ENCODE data around the gene CENPX. TPM values are rescaled to one million over a fixed set of nuclear protein-coding genes. Genes with fewer than 3 reads are reported as not detected.
"Not testable (repeated sequence)": the region's sequence is repeated elsewhere in the genome, so short reads cannot be mapped to it uniquely, and the experiment has no call there.

Gene CENPX
- total RNA-seq, 1 donor = 18.8 TPM

GRCh38 chr17:82042649-82043048 is 20.0 kb upstream of the CENPX start:
- Histone ChIP-seq H3K4me2 (ENCODE audit: insufficient read depth, low read length) (no peak overlapping the region), H4K20me1 (ENCODE audit: insufficient read depth, low read length) (no peaks in the 10 kb centered on the region), H3K27me3 (ENCODE audit: insufficient read depth, low read length) (no peaks in the 10 kb centered on the region), H2AFZ (ENCODE audit: low read length) (no peak overlapping the region), H3K4me1 (ENCODE audit: insufficient read depth, low read length) (peaks cover 7% of the 10 kb centered on the region), H3K79me2 (ENCODE audit: insufficient read depth, low read length) (no peaks in the 10 kb centered on the region), H3K27ac (ENCODE audit: low read depth, low read length) (no peak overlapping the region), H3K9me3 (ENCODE audit: low read depth, low read length) (no peaks in the 10 kb centered on the region), H3K36me3 (ENCODE audit: insufficient read depth, low read length) (peaks cover 5% of the 10 kb centered on the region), H3K4me3 (ENCODE audit: insufficient read depth, low read length) (no peak overlapping the region)
- DNase-seq (ENCODE audit: insufficient read length, low spot score, missing footprints) = no peak
- TF ChIP-seq CTCF (IDR thresholded peaks at IDR 0.05; ENCODE audit: extremely low read depth, low read depth, low read length) = no peak

GRCh38 chr17:82041144-82041814 is 18.6 kb upstream of the CENPX start:
- Histone ChIP-seq H4K20me1 (ENCODE audit: insufficient read depth, low read length) (no peaks in the 10 kb centered on the region), H3K79me2 (ENCODE audit: insufficient read depth, low read length) (no peaks in the 10 kb centered on the region), H2AFZ (ENCODE audit: low read length) (peak overlapping the region; percentile 35), H3K9me3 (ENCODE audit: low read depth, low read length) (no peaks in the 10 kb centered on the region), H3K27me3 (ENCODE audit: insufficient read depth, low read length) (no peaks in the 10 kb centered on the region), H3K4me3 (ENCODE audit: insufficient read depth, low read length) (no peak overlapping the region), H3K4me1 (ENCODE audit: insufficient read depth, low read length) (peaks cover 15% of the 10 kb centered on the region), H3K36me3 (ENCODE audit: insufficient read depth, low read length) (no peaks in the 10 kb centered on the region), H3K4me2 (ENCODE audit: insufficient read depth, low read length) (peak overlapping the region; percentile 29), H3K27ac (ENCODE audit: low read depth, low read length) (no peak overlapping the region)
- DNase-seq (ENCODE audit: insufficient read length, low spot score, missing footprints) = no peak
- no peak for TF ChIP-seq CTCF (IDR thresholded peaks at IDR 0.05; ENCODE audit: extremely low read depth, low read depth, low read length)

- Histone ChIP-seq H3K79me2 (ENCODE audit: insufficient read depth, low read length) (no peaks in the 10 kb centered on the region), H2AFZ (ENCODE audit: low read length) (no peak overlapping the region), H3K4me1 (ENCODE audit: insufficient read depth, low read length) (peaks cover 20% of the 10 kb centered on the region), H3K27me3 (ENCODE audit: insufficient read depth, low read length) (no peaks in the 10 kb centered on the region), H3K27ac (ENCODE audit: low read depth, low read length) (no peak overlapping the region), H3K9me3 (ENCODE audit: low read depth, low read length) (no peaks in the 10 kb centered on the region), H3K36me3 (ENCODE audit: insufficient read depth, low read length) (no peaks in the 10 kb centered on the region), H3K4me2 (ENCODE audit: insufficient read depth, low read length) (no peak overlapping the region), H3K4me3 (ENCODE audit: insufficient read depth, low read length) (no peak overlapping the region), H4K20me1 (ENCODE audit: insufficient read depth, low read length) (peaks cover 5% of the 10 kb centered on the region)
- no peak for DNase-seq (ENCODE audit: insufficient read length, low spot score, missing footprints)
- no peak for TF ChIP-seq CTCF (IDR thresholded peaks at IDR 0.05; ENCODE audit: extremely low read depth, low read depth, low read length)
These were observed 17.1 kb upstream of the CENPX start for GRCh38 chr17:82039695-82040299.

GRCh38 chr17:82038796-82039409 is 16.2 kb upstream of the CENPX start:
- not testable (repeated sequence) for H4K20me1 ChIP-seq (ENCODE audit: insufficient read depth, low read length); H3K9me3 ChIP-seq (ENCODE audit: low read depth, low read length); H3K4me2 ChIP-seq (ENCODE audit: insufficient read depth, low read length); H3K79me2 ChIP-seq (ENCODE audit: insufficient read depth, low read length); H3K27me3 ChIP-seq (ENCODE audit: insufficient read depth, low read length); H3K4me3 ChIP-seq (ENCODE audit: insufficient read depth, low read length); H2AFZ ChIP-seq (ENCODE audit: low read length); DNase-seq (ENCODE audit: insufficient read length, low spot score, missing footprints); H3K27ac ChIP-seq (ENCODE audit: low read depth, low read length); H3K36me3 ChIP-seq (ENCODE audit: insufficient read depth, low read length)
- H3K4me1 ChIP-seq (ENCODE audit: insufficient read depth, low read length) = peaks cover 20% of the 10 kb centered on the region

Measured in osteoblast (primary cell).